HG02840 (cell line): ENCODE measurements around the gene WWTR1.

Experiments
- ATAC-seq: cut with Tn5 transposase; IDR thresholded peaks from one replicate; pipeline ENCODE4 v1.9.1; 2021; ENCODE audit warnings: mild to moderate bottlenecking, moderate library complexity, moderate number of reproducible peaks; ENCODE audit not compliant: unreplicated experiment, low FRiP score

The WWTR1 gene

GRCh38 chr3:149626671-149627070 lies 31.2 kb downstream of the WWTR1 start:
- ATAC-seq, result no peak

GRCh38 chr3:149625795-149626194 lies 32.0 kb downstream of the WWTR1 start:
- ATAC-seq, result no peak

GRCh38 chr3:149623824-149624223 lies 34.0 kb downstream of the WWTR1 start:
- ATAC-seq, result no peak

GRCh38 chr3:149621218-149622005 lies 36.4 kb downstream of the WWTR1 start:
- no peak for ATAC-seq

GRCh38 chr3:149620291-149621020 lies 37.4 kb downstream of the WWTR1 start:
- no peak for ATAC-seq

GRCh38 chr3:149619136-149619535 lies 38.7 kb downstream of the WWTR1 start:
- no peak for ATAC-seq

GRCh38 chr3:149618151-149619123 lies 39.4 kb downstream of the WWTR1 start:
- no peak for ATAC-seq

- no peak for ATAC-seq
These were observed 42.0 kb downstream of the WWTR1 start for GRCh38 chr3:149615731-149616221.

GRCh38 chr3:149613988-149614387 lies 43.8 kb downstream of the WWTR1 start:
- no peak for ATAC-seq

- no peak for ATAC-seq
These were observed 45.4 kb downstream of the WWTR1 start for GRCh38 chr3:149612456-149612855.

- no peak for ATAC-seq
These were observed 46.7 kb downstream of the WWTR1 start for GRCh38 chr3:149611149-149611548.

GRCh38 chr3:149610351-149611105 lies 47.3 kb downstream of the WWTR1 start:
- ATAC-seq, result no peak

- ATAC-seq, result peak; percentile 77
These were observed 48.2 kb downstream of the WWTR1 start for GRCh38 chr3:149609595-149609994.

- no peak for ATAC-seq
These were observed 48.8 kb downstream of the WWTR1 start for GRCh38 chr3:149608987-149609386.

- no peak for ATAC-seq
These were observed 51.9 kb downstream of the WWTR1 start for GRCh38 chr3:149605902-149606301.

GRCh38 chr3:149604125-149604875 lies 53.5 kb downstream of the WWTR1 start:
- ATAC-seq, result no peak

- ATAC-seq, result no peak
These were observed 54.4 kb downstream of the WWTR1 start for GRCh38 chr3:149603126-149604074.

- no peak for ATAC-seq
These were observed 57.2 kb downstream of the WWTR1 start for GRCh38 chr3:149600634-149601033.
